ENCODE results near the gene MYO5C. TPM values are rescaled to one million over a fixed set of nuclear protein-coding genes. Genes with fewer than 3 reads are reported as not detected.

MYO5C gene
- total and polyA plus RNA-seq, 2 of the 8 experiments (the other 6 are each of a cell fraction or from before 2014, with no cell fraction given): 8.2 to 26.7 TPM

- TF ChIP-seq HDAC2 (IDR thresholded peaks at IDR 0.05; ENCODE audit: borderline replicate concordance in 1 of 2, low read depth in 2 of 2, low read length in 2 of 2) (no peak), BCL11A (IDR thresholded peaks at IDR 0.05; ENCODE audit: low read depth in 2 of 2, low read length in 2 of 2) (no peak), POLR2AphosphoS5 (IDR thresholded peaks at IDR 0.05; ENCODE audit: low read depth, low read length) (no peak), CBX8 (IDR thresholded peaks at IDR 0.05; ENCODE audit: borderline replicate concordance, low read depth, low read length) (no peak), CEBPB (IDR thresholded peaks at IDR 0.05; ENCODE audit: low read depth, low read length) (no peak)
- TF ChIP-seq, protein P1, sequence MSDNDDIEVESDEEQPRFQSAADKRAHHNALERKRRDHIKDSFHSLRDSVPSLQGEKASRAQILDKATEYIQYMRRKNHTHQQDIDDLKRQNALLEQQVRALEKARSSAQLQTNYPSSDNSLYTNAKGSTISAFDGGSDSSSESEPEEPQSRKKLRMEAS (IDR thresholded peaks at IDR 0.05): no peak
Measured at GRCh38 chr15:52292780-52293392, 2.7 kb downstream of the MYO5C start (continued).

Measured in H1 (cell line).